PC-3 (cell line): Measurements from ENCODE around the gene RAB8A.

ENCODE experiments used
- CTCF ChIP-seq: fragments of 300-600 bp; sonication (generic); conservative IDR thresholded peaks from 2 replicates; pipeline ENCODE4 v1.5.1; 2017; ENCODE audit warnings: antibody characterized with exemption, low read depth, mild to moderate bottlenecking, low read length
- EZH2 ChIP-seq: fragments of 300-600 bp; sonication (generic); IDR thresholded peaks from one replicate; pipeline ENCODE4 v1.6.1; 2017; ENCODE audit warnings: antibody characterized with exemption, mild to moderate bottlenecking, low read length; ENCODE audit not compliant: unreplicated experiment
- EZH2phosphoT487 ChIP-seq: fragments of 300-600 bp; sonication (generic); IDR thresholded peaks from 2 replicates; pipeline ENCODE4 v1.6.1; 2018; ENCODE audit warnings: mild to moderate bottlenecking, antibody characterized with exemption, low read length, borderline replicate concordance

GRCh38 chr19:16115301-16116039 lies 3.8 kb downstream of the RAB8A start:
- TF ChIP-seq CTCF (no peak), EZH2phosphoT487 (no peak), EZH2 (no peak)
